ENCODE results near the gene RAPGEF2.
A peak's percentile ranks its signal among the peaks of the same experiment; 100 is the strongest.
"Not testable (repeated sequence)": the region's sequence is repeated elsewhere in the genome, so short reads cannot be mapped to it uniquely, and the experiment has no call there.

The RAPGEF2 gene

DNA sequence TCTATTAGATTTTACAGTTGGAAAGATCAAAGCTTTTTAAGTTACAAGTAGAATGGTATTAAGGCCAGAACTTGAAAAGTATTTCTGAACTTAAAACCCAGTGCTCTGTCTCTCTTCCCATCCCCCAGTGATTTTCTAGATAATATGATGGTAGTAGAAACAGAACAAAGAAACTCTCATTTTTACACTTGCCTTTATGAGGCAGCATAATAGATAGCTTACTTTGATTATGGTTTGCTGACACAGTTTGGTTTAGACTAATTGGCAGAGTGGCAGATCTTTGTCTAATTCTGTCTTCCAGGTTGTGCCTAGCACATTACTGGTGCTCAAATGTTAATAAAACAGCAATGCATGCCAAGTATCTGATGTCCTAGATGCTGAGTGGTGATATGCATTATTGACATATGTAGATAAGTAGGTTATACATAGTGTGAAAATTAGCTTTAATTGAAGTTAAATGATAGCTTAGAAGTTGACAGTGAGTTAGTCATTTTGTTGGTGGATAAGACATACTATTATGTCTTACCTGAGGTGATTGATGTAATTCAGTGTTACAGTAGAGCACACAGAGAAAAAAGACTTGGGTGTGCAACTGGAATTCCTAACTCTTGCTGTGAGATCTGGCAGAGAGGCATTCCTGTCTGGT lies 4.3 kb upstream of the RAPGEF2 start:
- no peak for DNase-seq (ENCODE audit: low read depth in 1 of 2, low spot score in 1 of 2)

DNA sequence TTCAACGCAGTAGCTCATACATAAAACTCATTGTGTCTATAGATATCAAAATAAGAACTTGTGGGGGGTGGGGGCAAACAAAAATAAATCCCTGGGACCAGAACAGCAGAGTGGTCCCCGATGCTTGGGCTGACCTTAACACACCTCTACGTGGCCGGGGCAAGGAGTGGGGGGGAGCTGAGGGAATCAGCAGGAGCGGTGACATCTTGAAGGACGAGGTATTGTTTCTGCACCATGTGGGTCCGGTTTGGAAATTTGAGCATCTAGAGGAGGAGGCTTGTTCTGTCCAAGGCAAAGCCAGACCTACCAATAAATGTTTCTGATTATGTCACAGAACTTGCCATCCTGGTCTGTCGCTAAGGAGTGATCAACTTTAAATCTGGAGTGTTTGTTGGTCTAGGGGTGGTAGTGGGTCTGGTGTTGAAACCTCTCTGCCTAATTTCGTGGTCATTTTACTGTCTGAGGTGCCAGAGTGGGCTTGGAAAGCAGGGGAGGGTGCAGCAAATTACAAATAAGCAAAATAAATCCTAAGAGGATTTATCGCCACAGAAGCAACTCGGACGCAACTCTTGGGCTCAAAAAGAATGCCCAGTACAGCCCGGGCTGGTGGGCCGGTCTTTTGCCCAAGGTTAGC lies 774 bp upstream of the RAPGEF2 start:
- no peak for DNase-seq (ENCODE audit: low read depth in 1 of 2, low spot score in 1 of 2)

DNA sequence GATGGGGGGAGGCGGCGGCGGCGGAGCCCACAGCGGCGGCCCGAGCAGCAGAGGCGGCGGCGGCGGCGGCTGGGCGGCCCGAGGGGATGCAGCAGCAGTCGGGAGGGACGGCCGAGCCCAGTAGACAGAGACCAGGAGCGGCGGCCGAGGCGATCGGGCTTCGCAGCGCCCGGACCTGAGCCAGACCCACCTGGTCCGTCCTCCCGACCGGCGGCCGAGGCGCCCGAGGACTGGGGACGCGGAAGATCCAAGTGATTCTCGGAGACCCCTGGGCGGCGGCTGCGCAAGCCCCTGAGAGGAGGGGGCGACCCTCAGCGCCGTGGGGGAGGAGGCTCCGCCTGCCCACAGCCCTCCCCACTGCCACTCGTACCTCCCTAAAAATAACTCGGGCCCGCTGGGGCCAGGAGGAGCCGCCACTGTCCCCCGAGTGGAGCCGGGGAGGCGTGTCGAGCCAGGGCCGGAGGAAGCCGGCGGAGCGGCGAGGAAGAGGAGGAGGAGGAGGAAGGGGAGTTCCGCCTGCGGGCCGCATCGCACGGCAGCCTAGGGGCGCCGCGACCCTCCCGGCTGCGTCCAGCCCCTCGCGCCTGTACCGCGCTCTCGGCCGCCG lies 608 bp downstream of the RAPGEF2 start:
- DNase-seq (ENCODE audit: low read depth in 1 of 2, low spot score in 1 of 2), result peak; percentile 6 to 21

DNA sequence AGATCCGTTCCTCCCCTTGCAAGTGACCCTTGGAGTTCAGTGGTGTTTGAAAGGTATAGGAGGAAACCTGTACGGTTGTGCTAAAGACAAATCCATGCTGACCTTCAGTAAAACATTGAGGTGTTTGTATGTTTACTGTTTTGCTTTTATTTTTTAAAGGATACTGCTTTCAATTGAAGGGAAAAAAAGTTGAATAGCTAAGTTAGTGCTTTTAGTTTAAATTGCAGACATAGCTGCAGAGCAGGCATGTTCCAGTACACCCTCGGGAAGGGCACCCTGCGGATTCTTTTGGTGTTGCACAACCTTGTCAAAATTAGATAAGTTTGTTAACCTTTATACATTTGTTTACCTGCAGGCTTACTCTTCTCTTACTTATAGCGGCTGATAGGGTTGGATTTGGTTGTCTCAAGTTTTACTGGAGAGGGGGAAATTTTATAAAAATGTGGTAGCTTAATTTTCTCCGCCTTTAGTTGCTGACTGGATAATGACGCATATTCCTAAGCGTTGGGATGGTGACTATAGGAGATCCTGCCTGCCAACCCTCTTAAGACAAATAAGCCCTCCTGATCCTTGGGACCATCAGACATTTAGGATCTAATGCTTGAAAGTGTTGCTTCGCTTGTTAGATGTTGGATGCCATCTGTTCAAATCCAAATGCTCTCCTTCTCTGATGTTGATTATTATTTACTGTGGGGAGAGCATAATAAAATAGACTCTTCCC lies 2.0 kb downstream of the RAPGEF2 start:
- no peak for DNase-seq (ENCODE audit: low read depth in 1 of 2, low spot score in 1 of 2)

DNA sequence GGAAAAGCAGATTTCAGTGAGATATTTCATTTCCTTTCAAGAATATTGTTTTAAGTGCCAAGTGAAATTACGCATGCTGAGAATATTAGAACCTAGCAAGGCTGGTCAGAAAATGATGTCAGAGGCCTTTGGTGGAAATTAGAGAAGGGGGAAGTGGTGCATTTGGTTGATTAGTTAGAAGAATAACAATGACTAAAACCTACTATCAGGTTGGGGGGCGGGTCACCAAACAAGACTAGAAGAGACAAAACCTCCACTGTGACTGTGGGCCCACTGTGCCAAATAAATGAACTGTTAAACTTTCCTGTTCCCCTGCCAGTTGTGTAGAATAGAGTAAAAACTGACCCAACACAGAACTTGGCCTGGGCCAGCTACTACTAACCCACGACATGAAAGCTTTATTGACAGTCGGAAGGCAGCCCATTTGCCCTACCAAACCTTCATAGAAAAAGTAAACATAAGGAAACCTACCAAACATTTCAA lies 2.9 kb downstream of the RAPGEF2 start:
- DNase-seq (ENCODE audit: low read depth in 1 of 2, low spot score in 1 of 2), result no peak

DNA sequence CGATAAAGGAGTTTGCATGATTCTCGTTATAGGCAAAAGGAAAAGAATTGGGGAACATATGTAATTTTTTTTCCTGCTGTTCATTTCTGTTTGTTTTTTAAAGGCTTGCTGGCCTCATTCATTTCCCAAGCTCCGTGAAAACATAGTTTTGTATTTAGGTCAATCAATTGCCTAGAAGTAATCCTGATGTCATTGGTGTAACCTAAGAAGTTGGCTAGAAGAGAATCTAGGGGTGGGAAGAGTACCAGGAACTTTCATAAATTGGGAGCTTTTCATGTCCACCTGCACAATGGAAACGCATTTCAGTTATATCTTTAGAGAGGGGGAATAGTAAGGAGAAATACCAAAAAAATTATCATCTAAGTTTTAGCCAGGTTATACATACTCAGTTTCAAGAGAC lies 3.8 kb downstream of the RAPGEF2 start:
- DNase-seq (ENCODE audit: low read depth in 1 of 2, low spot score in 1 of 2), result no peak

DNA sequence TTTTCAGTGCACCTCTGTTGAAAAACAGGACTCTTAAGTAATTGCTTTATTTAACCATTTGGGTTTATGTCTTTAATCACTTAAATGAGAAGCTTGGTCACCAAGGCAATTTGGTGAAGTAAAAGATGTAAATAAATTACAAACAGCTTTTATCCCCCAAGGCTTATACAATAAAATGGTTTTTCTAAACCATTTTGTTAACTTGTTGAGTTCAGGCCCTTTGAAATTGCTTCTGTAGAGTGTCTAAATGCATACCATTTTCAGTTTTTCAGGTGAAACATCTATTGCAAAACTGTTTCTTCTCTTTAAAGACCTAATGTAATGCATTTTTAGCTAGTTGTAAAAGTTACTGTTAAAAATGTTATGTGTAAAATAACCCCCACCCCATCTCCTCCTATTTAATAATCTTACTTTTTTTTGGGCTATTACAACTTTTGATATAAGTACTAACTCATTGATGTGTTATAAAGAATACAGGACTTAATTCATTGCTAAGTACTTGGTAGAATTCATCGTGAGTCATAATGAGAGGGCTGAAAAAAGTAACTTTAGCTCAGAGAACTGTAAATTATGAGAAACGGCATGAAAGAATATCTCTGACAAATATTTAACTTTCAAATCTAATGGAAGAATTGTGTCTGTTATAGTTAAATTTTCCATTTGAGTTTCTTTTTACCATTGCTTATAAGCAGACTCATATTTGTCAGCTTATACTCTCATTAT lies 4.5 kb downstream of the RAPGEF2 start:
- no peak for DNase-seq (ENCODE audit: low read depth in 1 of 2, low spot score in 1 of 2)

DNA sequence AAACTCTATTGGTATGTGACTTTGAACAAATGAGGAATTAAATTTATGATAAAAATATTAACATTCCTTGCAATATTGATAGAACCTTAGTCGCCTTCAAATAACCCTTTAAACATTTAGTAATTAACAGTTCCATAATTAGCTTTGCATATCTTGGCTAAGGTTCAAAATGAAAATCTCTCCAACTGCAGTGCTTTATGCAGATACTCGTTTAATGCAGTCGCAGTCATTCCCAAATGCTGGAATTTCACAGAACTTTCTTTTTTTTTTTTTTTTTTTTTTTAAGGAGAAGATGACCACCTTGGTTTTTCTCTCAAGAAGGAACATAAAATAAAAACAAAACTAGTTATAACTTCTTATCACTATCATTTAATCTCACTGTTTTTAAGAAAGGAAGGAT lies 5.2 kb downstream of the RAPGEF2 start:
- DNase-seq (ENCODE audit: low read depth in 1 of 2, low spot score in 1 of 2), result no peak

DNA sequence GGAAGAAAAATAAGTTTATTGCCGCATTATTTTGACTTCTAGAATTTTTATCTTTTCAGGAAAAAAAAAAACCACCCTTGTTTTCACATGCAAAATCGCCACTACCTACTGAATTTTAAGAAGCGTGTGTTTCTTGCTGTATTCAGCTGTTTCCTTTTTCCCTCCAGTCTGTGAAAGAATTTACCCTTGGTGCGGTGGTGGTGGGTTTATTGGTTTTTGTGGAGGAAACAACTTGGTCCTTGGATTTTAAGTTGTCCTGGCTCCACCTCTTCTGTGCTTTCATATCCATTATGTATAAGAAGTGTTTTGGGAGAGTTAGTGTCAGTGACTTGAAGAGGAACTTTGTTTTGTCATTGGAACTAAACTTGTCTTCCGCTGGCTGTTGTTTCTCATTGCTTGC lies 8.1 kb downstream of the RAPGEF2 start:
- DNase-seq (ENCODE audit: low read depth in 1 of 2, low spot score in 1 of 2), result no peak

DNA sequence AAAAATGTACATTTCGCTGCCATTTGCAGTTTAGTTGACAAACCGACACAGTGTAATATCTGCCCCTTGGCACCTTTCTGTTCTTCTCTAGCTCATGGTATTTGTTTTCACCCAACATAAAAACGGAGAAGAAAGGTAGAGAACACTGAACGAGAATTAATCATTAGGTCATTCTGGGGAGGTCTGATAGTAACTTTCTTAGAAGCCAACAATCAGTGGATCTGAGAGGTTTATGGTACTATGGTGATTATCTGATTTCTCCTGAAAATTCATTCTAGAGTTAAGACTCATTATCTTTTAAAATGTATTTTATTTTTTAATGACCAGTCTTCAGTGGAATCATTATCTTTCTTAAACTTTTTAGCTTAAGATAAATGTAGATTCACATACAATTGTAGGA lies 8.5 kb downstream of the RAPGEF2 start:
- no peak for DNase-seq (ENCODE audit: low read depth in 1 of 2, low spot score in 1 of 2)

DNA sequence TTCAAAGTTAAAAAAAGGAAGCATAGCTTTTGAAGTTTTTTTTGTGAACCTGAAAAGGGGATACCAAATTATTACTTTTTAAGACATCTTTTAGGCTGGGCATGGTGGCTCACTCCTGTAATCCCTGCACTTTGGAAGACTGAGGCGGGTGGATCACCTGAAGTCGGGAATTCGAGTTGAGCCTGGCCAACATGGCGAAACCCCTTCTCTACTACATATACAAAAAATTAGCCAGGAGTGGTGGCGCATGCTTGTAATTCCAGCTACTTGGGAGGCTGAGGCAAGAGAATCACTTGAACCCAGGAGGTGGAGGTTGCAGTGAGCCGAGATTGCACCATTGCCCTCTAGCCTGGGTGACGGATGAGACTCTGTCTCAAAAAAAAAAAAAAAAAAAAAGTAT lies 10.5 kb downstream of the RAPGEF2 start:
- not testable (repeated sequence) for DNase-seq (ENCODE audit: low read depth in 1 of 2, low spot score in 1 of 2)

DNA sequence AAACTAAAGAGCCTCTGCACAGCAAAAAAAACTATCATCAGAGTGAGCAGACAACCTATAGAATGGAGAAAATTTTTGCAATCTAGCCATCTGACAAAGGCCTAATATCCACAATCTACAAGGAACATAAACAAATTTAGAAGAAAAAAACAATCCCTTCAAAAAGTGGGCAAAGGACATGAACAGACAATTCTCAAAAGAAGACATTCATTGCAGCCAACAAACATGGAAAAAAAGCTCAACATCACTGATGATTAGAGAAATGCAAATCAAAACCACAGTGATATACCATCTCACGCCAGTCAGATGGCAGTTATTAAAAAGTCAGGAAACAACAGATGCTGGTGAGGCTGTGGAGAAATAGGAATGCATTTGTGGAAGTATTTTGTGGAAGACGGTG lies 13.2 kb downstream of the RAPGEF2 start:
- DNase-seq (ENCODE audit: low read depth in 1 of 2, low spot score in 1 of 2), result not testable (repeated sequence)

DNA sequence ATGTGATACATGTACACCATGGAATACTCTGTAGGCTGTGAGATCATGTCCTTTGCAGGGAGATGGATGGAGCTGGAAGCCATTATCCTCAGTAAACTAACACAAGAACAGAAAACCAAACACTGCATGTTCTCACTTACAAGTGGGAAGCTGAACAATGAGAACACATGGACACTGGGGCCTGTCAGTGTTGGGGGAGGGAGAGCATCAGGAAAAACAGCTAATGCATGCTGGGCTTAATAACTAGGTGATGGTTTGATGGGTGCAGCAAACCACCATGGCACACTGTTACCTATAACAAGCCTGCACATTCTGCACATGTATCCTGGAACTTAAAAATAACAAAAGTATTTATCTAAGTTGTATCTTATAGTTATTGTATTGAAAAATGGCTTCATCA lies 13.8 kb downstream of the RAPGEF2 start:
- DNase-seq (ENCODE audit: low read depth in 1 of 2, low spot score in 1 of 2), result not testable (repeated sequence)

DNA sequence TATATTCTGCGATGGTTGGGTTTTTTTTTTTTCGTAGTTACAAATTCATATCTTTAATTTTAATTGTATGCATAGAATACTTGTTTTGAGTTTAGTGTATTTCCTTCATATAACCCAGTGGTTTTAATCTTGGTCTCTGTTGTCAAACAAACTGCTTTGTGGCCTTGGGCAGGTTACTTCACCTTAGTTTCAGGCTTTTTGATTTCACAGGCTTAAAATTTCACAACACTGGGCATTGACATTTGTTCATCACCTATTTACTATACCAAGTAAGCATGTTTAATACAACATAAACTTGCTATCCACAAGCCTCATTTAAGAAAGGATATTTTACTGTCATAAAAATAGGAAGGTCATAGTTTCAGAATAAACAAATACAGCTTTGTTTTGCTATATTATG lies 14.7 kb downstream of the RAPGEF2 start:
- DNase-seq (ENCODE audit: low read depth in 1 of 2, low spot score in 1 of 2), result no peak

DNA sequence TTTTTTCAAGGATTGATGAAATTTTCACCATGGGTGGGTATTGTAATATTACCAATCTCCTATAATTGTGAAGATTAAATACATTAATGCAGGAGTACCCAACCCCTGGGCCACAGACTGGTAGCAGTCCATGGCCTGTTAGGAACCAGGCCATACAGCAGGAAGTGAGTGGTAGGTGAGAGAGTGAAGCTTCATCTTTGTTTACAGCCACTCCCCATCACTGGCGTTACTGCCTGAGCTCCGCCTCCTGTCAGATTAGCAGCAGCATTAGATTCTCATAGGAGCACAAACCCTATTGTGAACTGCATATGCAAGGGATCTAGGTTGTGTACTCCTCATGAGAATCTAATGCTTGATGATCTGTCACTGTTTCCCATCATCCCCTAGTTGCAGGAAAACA lies 15.1 kb downstream of the RAPGEF2 start:
- DNase-seq (ENCODE audit: low read depth in 1 of 2, low spot score in 1 of 2), result no peak

DNA sequence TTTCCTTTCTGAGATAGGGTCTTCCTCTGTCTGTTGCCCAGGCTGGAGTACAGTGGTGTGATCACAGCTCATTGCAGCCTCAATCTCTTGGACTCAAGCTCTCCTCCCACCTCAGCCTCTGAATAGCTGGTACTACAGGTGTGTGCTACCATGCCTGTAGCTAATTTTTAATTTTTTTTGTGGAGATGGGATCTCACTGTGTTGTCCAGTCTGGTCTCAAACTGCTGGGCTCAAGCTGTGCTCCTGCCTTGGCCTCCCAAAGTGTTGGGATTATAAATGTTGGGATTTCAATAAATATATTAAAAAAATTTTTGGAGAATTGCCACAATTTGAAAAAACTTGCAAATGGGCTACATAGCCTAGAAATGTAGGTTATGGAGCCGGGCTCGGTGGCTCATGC lies 18.5 kb downstream of the RAPGEF2 start:
- DNase-seq (ENCODE audit: low read depth in 1 of 2, low spot score in 1 of 2), result no peak

DNA sequence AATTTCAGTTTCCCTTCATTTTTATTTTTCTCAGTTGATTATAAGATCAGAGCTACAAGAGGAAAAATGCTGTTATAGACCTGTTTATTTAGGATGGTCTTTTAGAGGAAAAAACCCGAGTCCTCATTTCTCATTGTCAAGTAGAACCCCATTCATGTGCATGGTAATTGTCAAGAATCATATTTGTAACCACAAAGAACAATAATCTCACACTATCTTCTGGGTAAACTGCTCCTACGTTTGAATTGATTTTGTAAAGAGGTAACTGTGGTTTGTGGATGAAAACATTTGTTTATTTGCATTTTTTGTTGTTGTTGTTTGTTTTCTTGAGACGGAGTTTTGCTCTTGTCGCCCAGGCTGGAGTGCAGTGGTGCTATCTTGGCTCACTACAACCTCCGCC lies 23.8 kb downstream of the RAPGEF2 start:
- DNase-seq (ENCODE audit: low read depth in 1 of 2, low spot score in 1 of 2), result no peak

DNA sequence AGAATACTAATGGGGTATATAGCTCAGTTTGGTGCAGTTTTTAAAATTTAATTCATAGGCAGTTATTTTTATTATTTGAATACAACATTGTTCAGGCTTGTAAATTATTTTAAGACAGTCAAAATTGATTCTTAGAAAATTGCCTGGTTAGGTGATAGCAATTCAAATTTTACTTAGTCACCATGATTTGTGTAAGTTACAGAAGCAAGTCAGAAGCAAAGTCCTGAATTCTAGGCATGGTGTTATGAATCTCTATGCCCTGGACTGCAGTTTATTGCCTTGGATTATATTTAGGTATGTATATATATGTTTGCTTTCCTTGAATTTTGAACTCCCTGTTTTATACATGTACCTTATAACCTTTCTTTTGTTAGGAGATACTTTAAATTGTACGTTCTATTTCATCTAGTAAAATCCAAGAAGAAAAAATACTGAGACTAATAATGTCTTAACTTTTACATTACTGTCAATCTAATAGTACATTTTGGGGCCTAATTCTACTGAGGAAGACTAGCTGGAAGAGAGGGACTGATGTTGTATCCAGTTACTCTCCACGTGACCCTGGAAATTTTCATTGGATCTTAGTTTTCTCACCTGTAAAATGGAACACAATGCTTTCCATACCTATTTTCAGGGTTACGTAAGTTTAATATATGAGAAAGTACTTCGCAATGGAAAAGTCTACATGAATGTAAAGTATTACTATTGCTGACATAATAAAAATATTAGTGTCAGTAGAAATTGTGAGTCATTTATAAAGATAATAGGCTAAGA lies 25.1 kb downstream of the RAPGEF2 start:
- no peak for DNase-seq (ENCODE audit: low read depth in 1 of 2, low spot score in 1 of 2)

DNA sequence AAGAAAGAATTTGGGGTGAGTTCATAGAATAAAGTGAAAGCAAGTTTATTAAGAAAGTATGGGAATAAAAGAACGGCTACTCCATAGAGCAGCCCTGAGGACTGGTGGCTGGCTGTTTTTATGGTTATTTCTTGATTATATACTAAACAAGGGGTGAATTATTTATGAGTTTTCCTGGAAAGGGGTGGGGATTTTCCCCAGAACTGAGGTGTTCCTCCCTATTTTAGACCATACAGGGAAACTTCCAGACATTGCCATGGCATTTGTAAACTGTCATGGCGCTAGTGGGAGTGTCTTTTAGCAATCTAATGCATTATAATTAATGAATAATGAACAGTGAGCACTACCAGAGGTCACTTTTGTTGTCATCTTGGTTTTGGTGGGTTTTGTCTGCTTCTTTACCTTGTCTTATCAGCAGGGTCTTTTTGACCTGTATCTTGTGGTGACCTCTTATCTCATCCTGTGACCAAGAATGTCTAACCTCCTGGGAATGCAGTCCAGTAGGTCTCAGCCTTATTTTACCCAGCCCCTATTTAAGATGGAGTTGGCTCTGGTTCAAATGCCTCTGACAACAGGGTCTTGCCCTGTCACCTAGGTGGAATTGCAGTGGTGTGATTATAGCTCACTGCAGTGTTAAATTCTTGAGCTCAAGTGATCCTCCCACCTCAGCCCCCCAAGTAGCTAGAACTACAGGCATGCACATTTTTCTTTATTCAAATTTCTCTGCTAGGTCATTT lies 27.1 kb downstream of the RAPGEF2 start:
- no peak for DNase-seq (ENCODE audit: low read depth in 1 of 2, low spot score in 1 of 2)

DNA sequence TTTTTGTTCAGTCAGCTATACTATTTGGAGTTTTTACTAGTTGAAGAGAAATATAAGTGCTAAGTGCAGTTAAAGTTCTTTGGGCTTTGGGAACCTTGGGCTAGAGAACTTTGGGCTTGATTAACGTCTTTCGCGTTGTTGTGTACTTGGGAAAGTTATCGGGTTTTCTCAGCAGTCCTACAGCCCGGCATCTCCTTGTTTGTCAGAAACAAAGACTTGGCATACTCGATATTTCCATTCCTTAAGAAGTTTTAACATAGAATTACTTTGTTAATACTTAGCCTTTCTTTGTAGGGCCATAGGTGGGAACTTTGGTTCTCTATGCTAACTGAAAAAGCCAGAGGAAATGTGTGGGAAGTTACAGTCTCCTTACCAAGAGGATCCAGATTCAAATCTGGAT lies 28.7 kb downstream of the RAPGEF2 start:
- DNase-seq (ENCODE audit: low read depth in 1 of 2, low spot score in 1 of 2), result no peak

All from stimulated activated CD4-positive, alpha-beta T cell treated with anti-CD3 and anti-CD28 coated beads, Interleukin-15, amount 100 ng/mL, for 1 hour (primary cell).